Measurements from ENCODE around the gene AMZ1. TPM values are rescaled to one million over a fixed set of nuclear protein-coding genes. Genes with fewer than 3 reads are reported as not detected.
A peak's percentile ranks its signal among the peaks of the same experiment; 100 is the strongest.

Gene AMZ1
- total and polyA plus RNA-seq, 7 donors = under 0.01 to 1.4 (median 0.28) TPM; not detected in 3

DNA sequence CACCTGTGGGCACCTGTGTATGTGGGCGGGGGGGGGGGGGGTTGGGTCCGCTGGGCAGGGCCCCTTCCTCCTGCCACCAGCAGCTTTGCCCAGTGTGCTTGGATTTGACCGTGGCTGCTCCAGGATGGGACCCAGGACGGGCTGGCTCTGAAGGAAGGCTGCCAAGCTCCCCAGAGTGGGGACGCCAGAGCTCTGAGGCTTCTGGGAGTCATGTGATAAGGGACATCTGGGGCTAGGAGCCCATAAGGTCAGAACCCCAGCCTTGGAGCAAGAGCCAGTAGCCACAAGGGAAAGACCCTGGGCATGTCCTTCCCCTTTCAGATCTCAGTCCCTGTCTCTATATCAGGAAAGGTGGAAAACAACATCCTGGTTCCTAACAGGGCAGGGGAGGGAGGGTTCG, 21.8 kb upstream of the AMZ1 start:
- TF ChIP-seq, protein P1, sequence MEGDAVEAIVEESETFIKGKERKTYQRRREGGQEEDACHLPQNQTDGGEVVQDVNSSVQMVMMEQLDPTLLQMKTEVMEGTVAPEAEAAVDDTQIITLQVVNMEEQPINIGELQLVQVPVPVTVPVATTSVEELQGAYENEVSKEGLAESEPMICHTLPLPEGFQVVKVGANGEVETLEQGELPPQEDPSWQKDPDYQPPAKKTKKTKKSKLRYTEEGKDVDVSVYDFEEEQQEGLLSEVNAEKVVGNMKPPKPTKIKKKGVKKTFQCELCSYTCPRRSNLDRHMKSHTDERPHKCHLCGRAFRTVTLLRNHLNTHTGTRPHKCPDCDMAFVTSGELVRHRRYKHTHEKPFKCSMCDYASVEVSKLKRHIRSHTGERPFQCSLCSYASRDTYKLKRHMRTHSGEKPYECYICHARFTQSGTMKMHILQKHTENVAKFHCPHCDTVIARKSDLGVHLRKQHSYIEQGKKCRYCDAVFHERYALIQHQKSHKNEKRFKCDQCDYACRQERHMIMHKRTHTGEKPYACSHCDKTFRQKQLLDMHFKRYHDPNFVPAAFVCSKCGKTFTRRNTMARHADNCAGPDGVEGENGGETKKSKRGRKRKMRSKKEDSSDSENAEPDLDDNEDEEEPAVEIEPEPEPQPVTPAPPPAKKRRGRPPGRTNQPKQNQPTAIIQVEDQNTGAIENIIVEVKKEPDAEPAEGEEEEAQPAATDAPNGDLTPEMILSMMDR (IDR thresholded peaks at IDR 0.05) = no peak
- TF ChIP-seq POLR2AphosphoS5 (IDR thresholded peaks at IDR 0.05) (no peak), EP300 (IDR thresholded peaks at IDR 0.05) (no peak), POLR2A (IDR thresholded peaks at IDR 0.05) (no peak)
- H3K27me3 ChIP-seq = peaks cover 0 to 6% (median 0%) of the 10 kb centered on the region in 3 donors
- H3K27ac ChIP-seq = no peak overlapping the region
- no peaks in the 10 kb centered on the region for H3K9me3 ChIP-seq
- H3K36me3 ChIP-seq = peaks cover 0 to 5% (median 0%) of the 10 kb centered on the region in 4 donors
- no peak for DNase-seq
- intact Hi-C loops (cut with DNase I) = no loop called here
- H3K4me3 ChIP-seq = no peak overlapping the region
- 28 to 62% methylated on average over 5 to 6 of the region's 6 CpGs for WGBS, 2 donors
- peaks cover 0 to 15% (median 3%) of the 10 kb centered on the region in 4 donors for H3K4me1 ChIP-seq

- DNase-seq = no peak
- H3K27ac ChIP-seq = no peak overlapping the region
- TF ChIP-seq POLR2AphosphoS5 (IDR thresholded peaks at IDR 0.05) = no peak
- TF ChIP-seq, protein P1 (IDR thresholded peaks at IDR 0.05) = no peak
- TF ChIP-seq POLR2A (IDR thresholded peaks at IDR 0.05) = no peak
- no peak for TF ChIP-seq EP300 (IDR thresholded peaks at IDR 0.05)
Observed at GRCh38 chr7:2666588-2667250, 21.3 kb upstream of the AMZ1 start.

GRCh38 chr7:2667843-2668242, 20.2 kb upstream of the AMZ1 start:
- Histone ChIP-seq H3K36me3 (no peaks in the 10 kb centered on the region), H3K27me3 (peaks cover 0 to 6% (median 0%) of the 10 kb centered on the region in 3 donors), H3K4me3 (no peak overlapping the region), H3K4me1 (peaks cover 0 to 15% (median 3%) of the 10 kb centered on the region in 4 donors), H3K9me3 (no peaks in the 10 kb centered on the region), H3K27ac (no peak overlapping the region)
- intact Hi-C loops (cut with DNase I) = no loop called here
- 38 to 66% methylated on average over 7 of the region's 7 CpGs for WGBS, 2 donors
- no peak for DNase-seq
- TF ChIP-seq EP300 (IDR thresholded peaks at IDR 0.05) = no peak
- TF ChIP-seq, protein P1 (IDR thresholded peaks at IDR 0.05) = no peak
- no peak for TF ChIP-seq POLR2AphosphoS5 (IDR thresholded peaks at IDR 0.05)
- TF ChIP-seq POLR2A (IDR thresholded peaks at IDR 0.05) = no peak

More at GRCh38 chr7:2666588-2667250, 21.3 kb upstream of the AMZ1 start:
- intact Hi-C loops (cut with DNase I) = no loop called here
- 29 to 71% methylated on average over 18 of the region's 18 CpGs for WGBS, 2 donors
- Histone ChIP-seq H3K36me3 (peaks cover 0 to 2% (median 0%) of the 10 kb centered on the region in 4 donors), H3K4me3 (no peak overlapping the region), H3K4me1 (peaks cover 0 to 16% (median 3%) of the 10 kb centered on the region in 4 donors), H3K9me3 (no peaks in the 10 kb centered on the region), H3K27me3 (peaks cover 0 to 6% (median 0%) of the 10 kb centered on the region in 3 donors)

DNA sequence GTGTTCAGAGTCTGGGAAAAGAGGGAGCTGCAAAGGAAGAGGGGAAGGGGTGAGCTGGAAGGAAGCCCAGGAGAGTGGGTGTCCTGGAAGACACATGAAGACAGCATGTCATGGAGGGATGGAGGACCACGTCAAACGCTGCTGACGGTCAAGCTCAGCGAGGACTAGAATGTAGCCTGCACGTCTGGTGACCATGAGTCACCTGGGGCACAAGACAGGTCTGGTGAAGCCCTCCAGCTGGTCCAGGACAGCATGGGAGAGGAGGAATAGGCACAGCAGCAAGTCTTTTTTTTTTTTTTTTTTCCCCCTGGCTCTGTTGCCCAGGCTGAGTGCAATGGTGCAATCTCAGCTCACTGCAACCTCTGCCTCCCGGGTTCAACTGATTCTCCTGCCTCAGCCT, 19.6 kb upstream of the AMZ1 start:
- WGBS, 2 donors = 77 to 79% methylated on average over 6 of the region's 6 CpGs
- Histone ChIP-seq H3K4me1 (peaks cover 0 to 9% (median 3%) of the 10 kb centered on the region in 4 donors), H3K9me3 (no peaks in the 10 kb centered on the region), H3K4me3 (no peak overlapping the region), H3K27ac (no peak overlapping the region), H3K36me3 (no peaks in the 10 kb centered on the region), H3K27me3 (peaks cover 0 to 6% (median 0%) of the 10 kb centered on the region in 3 donors)
- peak; percentile 77 for DNase-seq
- intact Hi-C loops (cut with DNase I) = no loop called here
- TF ChIP-seq, protein P1 (IDR thresholded peaks at IDR 0.05) = no peak
- TF ChIP-seq POLR2AphosphoS5 (IDR thresholded peaks at IDR 0.05) = no peak
- no peak for TF ChIP-seq EP300 (IDR thresholded peaks at IDR 0.05)
- TF ChIP-seq POLR2A (IDR thresholded peaks at IDR 0.05) = no peak

Measured in sigmoid colon (tissue), 7 donors.